K562 (cell line): ENCODE measurements around the gene CHCHD4. TPM values are rescaled to one million over a fixed set of nuclear protein-coding genes. Genes with fewer than 3 reads are reported as not detected.

ENCODE experiments used
- CBX2 ChIP-seq: fragments of 200-600 bp; sonication (generic); IDR thresholded peaks from one replicate; pipeline ENCODE4 v1.6.1; 2012; ENCODE audit warnings: mild to moderate bottlenecking, low read length, inconsistent platforms; ENCODE audit not compliant: insufficient read depth, poor library complexity, severe bottlenecking
- CBX8 ChIP-seq: fragments of 200-600 bp; sonication (generic); IDR thresholded peaks from 2 replicates; pipeline ENCODE4 v1.6.1; 2012; ENCODE audit warnings: borderline replicate concordance, mixed run types, low read depth, mild to moderate bottlenecking, moderate library complexity, mixed read lengths, low read length, control low read depth, inconsistent platforms; ENCODE audit not compliant: poor library complexity, severe bottlenecking; ENCODE audit errors: extremely low read depth
- CCAR2 ChIP-seq: fragments of 200-400 bp; formaldehyde crosslinking; IDR thresholded peaks from 2 replicates; pipeline ENCODE4 v1.6.1; 2017; ENCODE audit warnings: mild to moderate bottlenecking, low read depth, low read length
- CEBPB ChIP-seq: fragments of 450-650 bp; IDR thresholded peaks from 2 replicates; pipeline ENCODE4 v1.6.1; 2016; ENCODE audit warnings: missing genetic modification characterization, missing compliant biosample characterization
- DMBX1 ChIP-seq: fragments of 250-450 bp; sonication (Bioruptor Pico); IDR thresholded peaks from 2 replicates; pipeline ENCODE4 v1.8.0; 2022; ENCODE audit warnings: inconsistent platforms, mild to moderate bottlenecking, moderate library complexity, borderline replicate concordance
- HIVEP1 ChIP-seq: fragments of 250-450 bp; sonication (Bioruptor Pico); IDR thresholded peaks from 2 replicates; pipeline ENCODE4 v1.4.0; 2020; ENCODE audit warnings: mild to moderate bottlenecking
- NCOR1 ChIP-seq: fragments of 450-650 bp; IDR thresholded peaks from 2 replicates; pipeline ENCODE4 v1.6.1; 2016; ENCODE audit warnings: mild to moderate bottlenecking, moderate library complexity
- PBX2 ChIP-seq, 2 experiments: IDR thresholded peaks in 1 of 2; conservative IDR thresholded peaks in 1 of 2; 2 replicates each; pipeline ENCODE4 v1.6.1; 2016; ENCODE audit warnings: low read depth in 2 of 2, mild to moderate bottlenecking in 1 of 2, missing compliant biosample characterization in 1 of 2, missing genetic modification characterization in 1 of 2, moderate library complexity in 1 of 2
- RAD21 ChIP-seq, 2 experiments: fragments of 250-450 bp in 1 of 2; fragments of 450-650 bp in 1 of 2; sonication (Bioruptor Pico) in 1 of 2; formaldehyde crosslinking in 1 of 2; IDR thresholded peaks in 1 of 2; conservative IDR thresholded peaks in 1 of 2; 2 replicates each; pipeline versions ENCODE4 v1.4.0 to v1.8.0; 2020 to 2022; ENCODE audit warnings: mild to moderate bottlenecking in 2 of 2, moderate library complexity in 1 of 2
- SMAD1 ChIP-seq: fragments of 150-350 bp; IDR thresholded peaks from 2 replicates; pipeline ENCODE4 v1.6.1; 2014; ENCODE audit warnings: low read length, low read depth; ENCODE audit not compliant: partially characterized antibody
- ZNF551 ChIP-seq: fragments of 250-450 bp; sonication (Bioruptor Pico); IDR thresholded peaks from 2 replicates; pipeline ENCODE4 v1.5.0; 2021; ENCODE audit warnings: mild to moderate bottlenecking, moderate library complexity
- ZNF740 ChIP-seq, 3 experiments: fragments of 200-800 bp in 1 of 3; sonication (Bioruptor generic) in 1 of 3; sonication (generic) in 1 of 3; formaldehyde crosslinking in 1 of 3; IDR thresholded peaks; 2 replicates each; pipeline versions ENCODE4 v1.6.1 to v1.8.0; 2016 to 2022; ENCODE audit warnings: mild to moderate bottlenecking in 2 of 3, missing compliant biosample characterization in 2 of 3, missing genetic modification characterization in 2 of 3, missing genetic modification reagents in 1 of 3
- ZNF785 ChIP-seq: fragments of 250-450 bp; sonication (Bioruptor Pico); IDR thresholded peaks from 2 replicates; pipeline ENCODE4 v1.4.0; 2020; ENCODE audit warnings: mild to moderate bottlenecking
- polyA plus RNA-seq, 8 experiments: library from polyadenylated mRNA; depleted of rRNA in 4 of 8; stranded (reverse) in 5 of 8; unstranded in 3 of 8; fragments of >200 nt; fragmentation: Nextera tagmentation in 2 of 8; fragmentation: Illumina TruSeq in 1 of 8; extraction: Ambion mirVana in 2 of 8; extraction: Trizol in 1 of 8; gene quantifications; 2 replicates each; pipeline versions ENCODE4 v1.2.1 to v1.2.3, GENCODE V29; 2011 to 2014; ENCODE audit warnings: inconsistent platforms in 1 of 8, missing spikeins in 1 of 8
- total RNA-seq, 7 experiments: library from RNA; depleted of rRNA in 6 of 7; stranded (reverse); fragments of >200 nt in 6 of 7; fragmentation: Illumina TruSeq in 2 of 7; extraction: Trizol in 2 of 7; gene quantifications; 2 replicates each; pipeline versions ENCODE4 v1.2.1 to v1.2.3, GENCODE V29; 2011 to 2021; ENCODE audit warnings: low replicate concordance in 1 of 7
- TF ChIP-seq, protein P1 (sequence below): fragments of 200-800 bp; sonication (Bioruptor generic); IDR thresholded peaks from 2 replicates; pipeline ENCODE4 v1.6.1; 2017; ENCODE audit warnings: missing genetic modification characterization, missing compliant biosample characterization
- TF ChIP-seq, protein P2 (sequence below): fragments of 200-800 bp; sonication (Bioruptor generic); IDR thresholded peaks from 2 replicates; pipeline ENCODE4 v1.6.1; 2017; ENCODE audit warnings: missing genetic modification characterization, missing compliant biosample characterization
- TF ChIP-seq, protein P3 (sequence below): fragments of 450-650 bp; IDR thresholded peaks from 2 replicates; pipeline ENCODE4 v1.6.1; 2016; ENCODE audit warnings: mild to moderate bottlenecking

Gene CHCHD4
- total and polyA plus RNA-seq, 9 of the 15 experiments (the other 6 are each of a cell fraction or from before 2014, with no cell fraction given) = 55.4 to 225 (median 77.2) TPM

- TF ChIP-seq, protein P1, sequence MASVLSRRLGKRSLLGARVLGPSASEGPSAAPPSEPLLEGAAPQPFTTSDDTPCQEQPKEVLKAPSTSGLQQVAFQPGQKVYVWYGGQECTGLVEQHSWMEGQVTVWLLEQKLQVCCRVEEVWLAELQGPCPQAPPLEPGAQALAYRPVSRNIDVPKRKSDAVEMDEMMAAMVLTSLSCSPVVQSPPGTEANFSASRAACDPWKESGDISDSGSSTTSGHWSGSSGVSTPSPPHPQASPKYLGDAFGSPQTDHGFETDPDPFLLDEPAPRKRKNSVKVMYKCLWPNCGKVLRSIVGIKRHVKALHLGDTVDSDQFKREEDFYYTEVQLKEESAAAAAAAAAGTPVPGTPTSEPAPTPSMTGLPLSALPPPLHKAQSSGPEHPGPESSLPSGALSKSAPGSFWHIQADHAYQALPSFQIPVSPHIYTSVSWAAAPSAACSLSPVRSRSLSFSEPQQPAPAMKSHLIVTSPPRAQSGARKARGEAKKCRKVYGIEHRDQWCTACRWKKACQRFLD (CRISPR knock-in tag) = no peak; the same call in 1 of the 2 replicates
- TF ChIP-seq SMAD1 (peak; percentile 63), ZNF740 (CRISPR knock-in tag; IDR thresholded peaks at IDR 0.05) (no peak), ZNF740 (tag; IDR thresholded peaks at IDR 0.05) (no peak), CBX2 (no peak), DMBX1 (CRISPR knock-in tag) (no peak), ZNF551 (0 out of 2 replicates have a peak, but pooled peaks have one; percentile 35), CCAR2 (no peak), PBX2 (CRISPR knock-in tag; IDR thresholded peaks at IDR 0.05; ENCODE audit: low read depth) (no peak), PBX2 (tag; conservative IDR thresholded peaks at IDR 0.05; ENCODE audit: low read depth) (peak; percentile 56), CBX8 (no peak), RAD21 (CRISPR knock-in tag; conservative IDR thresholded peaks at IDR 0.05 in 1 of 2, IDR thresholded peaks at IDR 0.05 in 1 of 2) (no peak), NCOR1 (no peak), CEBPB (peak; percentile 94), HIVEP1 (CRISPR knock-in tag) (no peak), ZNF785 (no peak)
- TF ChIP-seq, protein P2, sequence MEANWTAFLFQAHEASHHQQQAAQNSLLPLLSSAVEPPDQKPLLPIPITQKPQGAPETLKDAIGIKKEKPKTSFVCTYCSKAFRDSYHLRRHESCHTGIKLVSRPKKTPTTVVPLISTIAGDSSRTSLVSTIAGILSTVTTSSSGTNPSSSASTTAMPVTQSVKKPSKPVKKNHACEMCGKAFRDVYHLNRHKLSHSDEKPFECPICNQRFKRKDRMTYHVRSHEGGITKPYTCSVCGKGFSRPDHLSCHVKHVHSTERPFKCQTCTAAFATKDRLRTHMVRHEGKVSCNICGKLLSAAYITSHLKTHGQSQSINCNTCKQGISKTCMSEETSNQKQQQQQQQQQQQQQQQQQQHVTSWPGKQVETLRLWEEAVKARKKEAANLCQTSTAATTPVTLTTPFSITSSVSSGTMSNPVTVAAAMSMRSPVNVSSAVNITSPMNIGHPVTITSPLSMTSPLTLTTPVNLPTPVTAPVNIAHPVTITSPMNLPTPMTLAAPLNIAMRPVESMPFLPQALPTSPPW (CRISPR knock-in tag) = 0 out of 2 replicates have a peak, but pooled peaks have one; percentile 31
- TF ChIP-seq, protein P3, sequence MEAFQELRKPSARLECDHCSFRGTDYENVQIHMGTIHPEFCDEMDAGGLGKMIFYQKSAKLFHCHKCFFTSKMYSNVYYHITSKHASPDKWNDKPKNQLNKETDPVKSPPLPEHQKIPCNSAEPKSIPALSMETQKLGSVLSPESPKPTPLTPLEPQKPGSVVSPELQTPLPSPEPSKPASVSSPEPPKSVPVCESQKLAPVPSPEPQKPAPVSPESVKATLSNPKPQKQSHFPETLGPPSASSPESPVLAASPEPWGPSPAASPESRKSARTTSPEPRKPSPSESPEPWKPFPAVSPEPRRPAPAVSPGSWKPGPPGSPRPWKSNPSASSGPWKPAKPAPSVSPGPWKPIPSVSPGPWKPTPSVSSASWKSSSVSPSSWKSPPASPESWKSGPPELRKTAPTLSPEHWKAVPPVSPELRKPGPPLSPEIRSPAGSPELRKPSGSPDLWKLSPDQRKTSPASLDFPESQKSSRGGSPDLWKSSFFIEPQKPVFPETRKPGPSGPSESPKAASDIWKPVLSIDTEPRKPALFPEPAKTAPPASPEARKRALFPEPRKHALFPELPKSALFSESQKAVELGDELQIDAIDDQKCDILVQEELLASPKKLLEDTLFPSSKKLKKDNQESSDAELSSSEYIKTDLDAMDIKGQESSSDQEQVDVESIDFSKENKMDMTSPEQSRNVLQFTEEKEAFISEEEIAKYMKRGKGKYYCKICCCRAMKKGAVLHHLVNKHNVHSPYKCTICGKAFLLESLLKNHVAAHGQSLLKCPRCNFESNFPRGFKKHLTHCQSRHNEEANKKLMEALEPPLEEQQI = no peak
Measured at GRCh38 chr3:14144423-14145075, 19.9 kb upstream of the CHCHD4 start (continued).
